Thymus (tissue), 11 donors: ENCODE results near the gene ACHE. TPM values are rescaled to one million over a fixed set of nuclear protein-coding genes. Genes with fewer than 3 reads are reported as not detected.
A peak's percentile ranks its signal among the peaks of the same experiment; 100 is the strongest.

Experiments
- DNase-seq, 9 donors: peaks; one replicate each; pipeline ENCODE4 v3.0.0-alpha.2; 2013; ENCODE audit warnings: low spot score in 9 of 9, low read depth in 6 of 9, missing footprints in 1 of 9
- H3K27ac ChIP-seq, 2 donors: one replicate each; pipeline ENCODE4 v1.5.1; 2013; ENCODE audit warnings: control low read depth in 1 of 2, low read depth in 1 of 2, low read length in 1 of 2, mild to moderate bottlenecking in 1 of 2, moderate library complexity in 1 of 2
- H3K27me3 ChIP-seq, 2 donors: one replicate each; pipeline ENCODE4 v1.5.1; 2013; ENCODE audit warnings: low read length in 1 of 2; ENCODE audit not compliant: control insufficient read depth in 2 of 2, insufficient read depth in 1 of 2
- H3K36me3 ChIP-seq, 2 donors: one replicate each; pipeline ENCODE4 v1.5.1; 2013; ENCODE audit warnings: low read length in 1 of 2, mild to moderate bottlenecking in 1 of 2, moderate library complexity in 1 of 2; ENCODE audit not compliant: control insufficient read depth in 2 of 2, insufficient read depth in 2 of 2
- H3K4me1 ChIP-seq, 2 donors: one replicate each; pipeline ENCODE4 v1.5.1; 2013; ENCODE audit warnings: low read length in 2 of 2; ENCODE audit not compliant: control insufficient read depth in 2 of 2, insufficient read depth in 2 of 2
- H3K4me3 ChIP-seq, 2 donors: one replicate each; pipeline ENCODE4 v1.5.1; 2013; ENCODE audit warnings: low read length in 2 of 2, control low read depth in 1 of 2, mild to moderate bottlenecking in 1 of 2
- H3K9me3 ChIP-seq, 2 donors: one replicate each; pipeline ENCODE4 v1.5.1; 2013; ENCODE audit warnings: low read length in 1 of 2, mild to moderate bottlenecking in 1 of 2; ENCODE audit not compliant: control insufficient read depth in 2 of 2, insufficient read depth in 1 of 2
- WGBS: extraction: QIAGEN DNeasy Blood & Tissue Kit; methylation state at CpG from one replicate; pipeline ENCODE4 v1.1.7; 2013; 5-methylcytosine and 5-hydroxymethylcytosine counted together
- polyA plus RNA-seq: library from polyadenylated mRNA; stranded (reverse); fragments of 200-250 nt; gene quantifications from one replicate; pipeline ENCODE4 v1.2.3, GENCODE V29; 2013
- total RNA-seq: library from RNA; stranded (reverse); fragments of 120-200 nt; gene quantifications from one replicate; pipeline ENCODE4 v1.2.4, GENCODE V29; 2013
- donor health status: healthy.

The ACHE gene
- total and polyA plus RNA-seq, 2 donors: 6.9 to 7.9 TPM

DNA sequence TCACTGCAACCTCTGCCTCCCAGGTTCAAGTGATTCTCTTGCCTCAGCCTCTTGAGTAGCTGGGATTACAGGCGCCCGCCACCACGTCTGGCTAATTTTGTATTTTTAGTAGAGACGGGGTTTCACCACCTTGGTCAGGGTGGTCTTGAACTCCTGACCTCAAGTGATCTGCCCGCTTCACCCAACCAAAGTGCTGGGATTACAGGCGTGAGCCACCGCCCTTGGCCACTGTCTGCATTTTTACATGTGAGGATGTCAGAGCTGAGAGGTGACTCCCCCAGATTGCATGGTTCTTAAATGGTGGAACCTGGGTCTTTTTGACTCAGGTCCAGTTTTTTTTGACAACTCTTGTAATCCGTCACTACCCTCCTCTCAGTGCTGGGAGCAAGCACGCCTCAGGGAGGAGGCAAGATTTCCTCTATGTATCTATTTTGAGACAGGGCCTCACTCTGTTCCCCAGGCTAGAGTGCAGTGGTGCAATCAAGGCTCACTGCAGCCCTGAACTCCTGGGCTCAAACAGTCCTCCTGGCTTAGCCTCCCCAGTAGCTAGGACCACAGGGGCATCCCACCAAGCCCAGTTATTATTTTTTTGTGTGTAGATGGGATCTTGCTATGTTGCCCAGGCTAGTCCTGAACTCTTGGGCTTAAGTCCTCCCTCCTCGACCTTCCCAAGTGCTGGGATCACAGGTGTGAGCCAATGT is 21.9 kb downstream of the ACHE start:
- Histone ChIP-seq H3K27me3 (no peaks in the 10 kb centered on the region), H3K9me3 (peaks cover 0 to 3% of the 10 kb centered on the region in 2 donors), H3K4me3 (peak overlapping the region in 1 of 2 donors; percentile 89), H3K4me1 (peaks cover 14 to 21% of the 10 kb centered on the region in 2 donors), H3K36me3 (peaks cover 17 to 43% of the 10 kb centered on the region in 2 donors), H3K27ac (peak overlapping the region; percentile 96 to 98)
- DNase-seq: no peak
- WGBS: 99% methylated on average over 10 of the region's 10 CpGs

DNA sequence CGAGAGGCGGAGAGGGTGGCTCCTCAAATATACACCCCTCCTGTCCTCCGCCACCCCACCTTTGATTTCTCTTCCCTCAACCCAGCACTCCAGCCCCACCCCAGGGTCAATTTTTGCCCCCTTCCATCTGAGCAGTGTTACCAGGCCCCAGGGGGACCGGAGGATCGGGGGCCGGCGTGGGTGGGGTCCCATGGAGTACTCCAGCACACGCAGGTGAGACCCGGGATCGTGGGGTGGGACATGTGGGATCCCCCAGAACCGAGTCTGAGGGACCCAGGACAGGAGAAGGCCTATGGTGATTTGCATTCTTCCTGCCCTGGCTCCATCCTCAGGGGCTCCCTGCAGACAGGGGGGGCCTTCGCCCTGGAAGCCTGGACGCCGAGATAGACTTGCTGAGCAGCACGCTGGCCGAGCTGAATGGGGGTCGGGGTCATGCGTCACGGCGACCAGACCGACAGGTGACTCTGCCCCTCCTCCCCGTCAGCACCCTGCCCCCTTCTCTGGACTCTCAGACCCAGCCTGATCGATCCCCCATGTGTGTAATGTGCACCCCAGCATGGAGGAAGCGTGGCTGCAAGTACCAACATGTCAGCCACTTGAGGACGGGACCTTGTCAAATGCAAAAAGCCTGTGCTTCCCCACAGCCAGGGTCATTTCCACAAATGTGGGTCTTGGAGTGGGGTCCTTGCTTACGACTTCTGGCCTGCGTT is 27.8 kb downstream of the ACHE start:
- H3K9me3 ChIP-seq: peaks cover 0 to 5% of the 10 kb centered on the region in 2 donors
- H3K4me1 ChIP-seq: peaks cover 6 to 26% of the 10 kb centered on the region in 2 donors
- H3K27me3 ChIP-seq: no peaks in the 10 kb centered on the region
- peaks cover 15 to 19% of the 10 kb centered on the region in 2 donors for H3K36me3 ChIP-seq
- DNase-seq: no peak
- H3K27ac ChIP-seq: peak overlapping the region; percentile 21 to 72
- peak overlapping the region; percentile 49 to 69 for H3K4me3 ChIP-seq
- 55% methylated on average over 27 of the region's 27 CpGs for WGBS

DNA sequence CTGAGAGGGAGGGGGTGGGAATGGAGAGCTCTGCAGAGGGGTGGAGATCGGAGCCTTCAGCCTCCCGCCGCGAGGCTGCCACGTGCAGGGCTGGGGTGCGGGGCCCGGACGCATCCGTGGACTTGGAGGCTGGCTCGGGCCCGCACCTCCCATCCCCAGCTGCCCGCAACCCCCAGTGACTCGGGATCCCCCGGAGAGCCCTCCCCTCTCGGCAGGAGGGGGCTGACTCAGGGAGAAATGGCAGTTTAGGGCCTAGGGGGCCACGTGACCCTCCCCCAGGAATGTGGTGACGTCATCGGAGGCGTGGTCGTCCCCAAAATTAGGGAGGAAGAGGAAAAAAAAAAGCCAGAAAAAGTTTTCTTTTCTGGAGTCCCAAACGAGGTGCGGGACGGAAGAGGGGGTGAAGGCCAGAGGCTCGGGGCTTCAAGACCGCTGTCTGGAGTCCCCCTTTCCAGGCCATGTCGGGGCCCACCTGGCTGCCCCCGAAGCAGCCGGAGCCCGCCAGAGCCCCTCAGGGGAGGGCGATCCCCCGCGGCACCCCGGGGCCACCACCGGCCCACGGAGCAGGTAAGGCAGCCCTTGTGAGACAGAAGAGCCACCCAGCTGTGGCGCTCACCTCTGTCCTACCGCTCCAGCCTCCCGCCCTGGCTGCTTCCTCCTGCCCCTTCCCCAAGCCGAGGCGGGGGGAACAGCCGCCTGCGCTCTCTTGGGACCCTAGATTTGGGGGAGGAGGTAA is 28.5 kb downstream of the ACHE start, which contains the start of gene TRIP6:
TSS of gene TRIP6 (plus strand) at position 348 of the 736 bp plus-strand sequence. CDS start at position 459, 111 bp downstream.
- peaks cover 20 to 21% of the 10 kb centered on the region in 2 donors for H3K36me3 ChIP-seq
- no peaks in the 10 kb centered on the region for H3K27me3 ChIP-seq
- peak within 1 kb of the TSS; percentile 49 to 69 for H3K4me3 ChIP-seq
- 2% methylated on average over 42 of the region's 42 CpGs for WGBS
- peak in 5 of 9 donors; percentile 35 to 73 (median 48) for DNase-seq
- peaks cover 6 to 26% of the 10 kb centered on the region in 2 donors for H3K4me1 ChIP-seq
- H3K9me3 ChIP-seq: peaks cover 0 to 5% of the 10 kb centered on the region in 2 donors
- peak within 1 kb of the TSS; percentile 68 to 72 for H3K27ac ChIP-seq

DNA sequence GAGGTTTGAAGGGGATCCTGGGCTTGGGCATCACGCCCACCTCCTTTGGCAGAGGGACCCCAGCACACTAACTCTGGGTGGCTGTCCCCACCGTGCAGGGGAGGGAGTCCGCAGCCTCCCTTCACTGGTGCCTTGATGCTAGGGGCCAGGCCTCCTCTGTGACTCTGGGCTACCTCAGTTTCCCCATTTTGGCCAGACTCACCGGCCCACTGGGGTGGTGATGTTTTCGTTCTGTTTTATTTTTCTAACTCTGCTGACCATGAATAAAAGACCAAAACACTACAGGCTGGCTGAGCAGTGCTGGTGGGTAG is 29.0 kb downstream of the ACHE start:
- no peak for DNase-seq
- Histone ChIP-seq H3K27me3 (no peaks in the 10 kb centered on the region), H3K27ac (peak overlapping the region in 1 of 2 donors; percentile 72), H3K4me1 (peaks cover 6 to 26% of the 10 kb centered on the region in 2 donors), H3K36me3 (peaks cover 18 to 23% of the 10 kb centered on the region in 2 donors), H3K9me3 (peaks cover 0 to 5% of the 10 kb centered on the region in 2 donors), H3K4me3 (peak overlapping the region; percentile 49 to 69)
- WGBS: 74% methylated on average over 5 of the region's 5 CpGs

DNA sequence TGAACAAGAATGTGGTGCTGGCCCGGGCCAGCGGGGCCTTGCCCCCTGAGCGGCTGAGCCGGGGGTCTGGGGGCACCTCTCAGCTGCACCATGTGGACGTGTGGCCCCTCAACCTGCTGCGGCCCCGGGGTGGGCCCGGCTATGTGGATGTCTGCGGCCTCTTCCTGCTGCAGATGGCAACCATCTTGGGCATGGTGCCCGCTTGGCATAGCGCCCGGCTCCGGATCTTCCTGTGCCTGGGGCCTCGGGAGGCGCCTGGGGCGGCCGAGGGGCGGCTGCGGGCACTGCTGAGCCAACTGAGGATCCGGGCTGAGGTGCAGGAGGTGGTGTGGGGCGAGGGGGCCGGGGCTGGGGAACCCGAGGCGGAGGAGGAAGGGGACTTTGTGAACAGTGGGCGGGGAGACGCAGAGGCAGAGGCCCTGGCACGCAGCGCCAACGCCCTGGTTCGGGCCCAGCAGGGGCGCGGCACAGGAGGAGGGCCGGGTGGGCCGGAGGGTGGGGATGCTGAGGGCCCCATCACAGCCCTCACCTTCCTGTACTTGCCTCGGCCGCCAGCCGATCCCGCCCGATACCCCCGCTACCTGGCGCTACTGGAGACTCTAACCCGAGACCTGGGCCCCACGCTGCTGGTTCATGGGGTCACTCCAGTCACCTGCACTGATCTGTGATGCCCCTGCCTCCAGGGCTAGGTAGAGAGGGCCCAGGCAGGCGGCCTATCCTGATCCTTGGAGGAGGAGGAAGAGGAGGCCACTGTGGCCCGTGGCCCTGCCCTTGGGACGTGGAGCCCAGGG is 29.6 kb downstream of the ACHE start:
- peaks cover 18 to 23% of the 10 kb centered on the region in 2 donors for H3K36me3 ChIP-seq
- peak overlapping the region in 1 of 2 donors; percentile 33 for H3K27ac ChIP-seq
- H3K27me3 ChIP-seq: no peaks in the 10 kb centered on the region
- H3K4me3 ChIP-seq: peak overlapping the region in 1 of 2 donors; percentile 19
- peaks cover 6 to 26% of the 10 kb centered on the region in 2 donors for H3K4me1 ChIP-seq
- peaks cover 0 to 5% of the 10 kb centered on the region in 2 donors for H3K9me3 ChIP-seq
- 65% methylated on average over 46 of the region's 46 CpGs for WGBS
- no peak for DNase-seq

DNA sequence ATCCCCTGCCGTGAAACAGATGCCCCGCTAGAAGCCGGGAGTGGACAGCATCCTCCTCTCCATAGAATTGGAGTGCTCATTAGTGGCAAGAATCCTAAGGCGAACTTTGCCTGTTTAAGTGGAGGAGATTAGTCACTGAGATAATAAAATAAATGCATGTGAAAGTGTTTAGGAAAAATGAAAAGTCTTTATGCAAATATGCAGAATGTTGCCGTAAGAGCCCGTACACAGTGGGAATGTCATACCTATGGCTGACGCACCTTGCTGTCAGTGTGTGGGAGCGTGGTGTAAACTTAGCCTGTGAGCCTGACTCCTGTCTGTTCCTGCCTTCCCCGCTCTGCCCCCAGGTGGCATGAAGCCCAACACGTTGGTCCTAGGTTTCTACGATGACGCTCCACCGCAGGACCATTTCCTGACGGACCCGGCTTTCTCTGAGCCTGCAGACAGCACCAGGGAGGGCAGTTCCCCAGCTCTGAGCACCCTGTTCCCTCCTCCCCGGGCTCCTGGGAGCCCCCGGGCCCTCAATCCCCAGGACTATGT is 30.2 kb downstream of the ACHE start:
- DNase-seq: no peak
- Histone ChIP-seq H3K4me3 (no peak overlapping the region), H3K9me3 (peaks cover 0 to 5% of the 10 kb centered on the region in 2 donors), H3K27ac (peak overlapping the region in 1 of 2 donors; percentile 33), H3K36me3 (peaks cover 23 to 29% of the 10 kb centered on the region in 2 donors), H3K4me1 (peaks cover 6 to 26% of the 10 kb centered on the region in 2 donors), H3K27me3 (no peaks in the 10 kb centered on the region)
- WGBS: 79% methylated on average over 17 of the region's 17 CpGs

DNA sequence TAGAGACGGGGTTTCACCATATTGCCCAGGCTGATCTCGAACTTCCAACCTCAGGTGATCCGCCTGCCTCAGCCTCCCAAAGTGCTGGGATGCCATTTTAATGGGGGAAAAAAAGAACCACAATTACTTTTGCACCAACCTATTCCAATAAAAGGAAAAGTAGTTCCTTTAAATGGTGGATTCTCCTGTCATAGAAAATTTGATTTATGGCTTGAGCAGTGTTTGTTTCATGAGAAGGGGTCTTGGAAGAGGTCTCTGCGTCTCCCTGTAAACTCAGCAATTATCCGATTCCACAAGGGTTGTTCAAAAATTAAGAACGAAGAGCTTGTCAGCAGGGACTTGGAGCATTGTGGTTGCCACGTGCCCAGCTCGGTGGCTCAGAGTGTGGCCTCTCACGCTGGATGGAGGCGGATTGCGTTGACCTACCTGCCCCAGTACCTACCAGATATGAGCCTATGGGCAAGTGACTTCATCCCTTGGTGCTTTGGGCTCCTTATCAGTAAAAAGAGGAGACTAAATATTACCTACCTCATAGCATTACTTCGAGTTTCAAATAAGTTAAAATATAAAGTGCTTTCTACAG is 31.3 kb downstream of the ACHE start:
- 95% methylated on average over 12 of the region's 12 CpGs for WGBS
- no peak overlapping the region for H3K4me3 ChIP-seq
- H3K36me3 ChIP-seq: peaks cover 31 to 38% of the 10 kb centered on the region in 2 donors
- no peak overlapping the region for H3K27ac ChIP-seq
- H3K27me3 ChIP-seq: no peaks in the 10 kb centered on the region
- peaks cover 6 to 26% of the 10 kb centered on the region in 2 donors for H3K4me1 ChIP-seq
- peaks cover 0 to 5% of the 10 kb centered on the region in 2 donors for H3K9me3 ChIP-seq
- no peak for DNase-seq

DNA sequence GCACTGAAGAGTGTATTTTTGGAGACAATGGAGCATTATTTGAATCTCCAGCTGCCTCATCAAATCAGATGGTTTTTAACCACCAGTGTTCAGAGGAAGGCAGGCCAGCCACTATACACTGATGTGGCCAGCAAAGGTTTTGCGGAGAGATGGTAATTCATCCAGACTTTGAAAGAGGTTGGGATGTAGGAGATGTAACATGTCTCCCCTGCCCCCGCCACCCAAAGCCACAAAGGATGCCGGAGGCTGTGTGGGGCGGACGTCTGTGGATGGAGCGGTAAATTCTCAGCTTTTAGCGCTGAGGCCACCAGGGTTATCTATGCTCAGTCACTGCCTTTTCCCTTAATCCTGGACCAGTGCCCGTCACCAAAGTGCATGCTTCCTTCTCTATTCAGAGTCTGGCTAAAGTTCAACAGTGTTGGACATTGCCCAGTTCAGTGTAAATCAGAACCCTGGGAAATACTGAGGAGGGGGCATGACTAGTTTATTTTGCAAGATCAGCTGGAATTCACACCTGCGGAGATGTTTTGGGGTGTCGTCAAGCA is 32.2 kb downstream of the ACHE start:
- 49% methylated on average over 10 of the region's 10 CpGs for WGBS
- H3K4me1 ChIP-seq: peaks cover 6 to 22% of the 10 kb centered on the region in 2 donors
- no peak overlapping the region for H3K27ac ChIP-seq
- peaks cover 31 to 44% of the 10 kb centered on the region in 2 donors for H3K36me3 ChIP-seq
- no peak overlapping the region for H3K4me3 ChIP-seq
- peaks cover 0 to 5% of the 10 kb centered on the region in 2 donors for H3K9me3 ChIP-seq
- no peaks in the 10 kb centered on the region for H3K27me3 ChIP-seq
- DNase-seq: no peak
